Hair follicle dermal papilla cell (primary cell): Measurements from ENCODE around the gene ANXA2. TPM values are rescaled to one million over a fixed set of nuclear protein-coding genes. Genes with fewer than 3 reads are reported as not detected.

ENCODE experiments used
- small RNA-seq: library from RNA; depleted of rRNA; stranded (forward); fragments of <200 nt; gene quantifications from one replicate; pipeline ENCODE3, GENCODE V24; 2012
- total RNA-seq: library from RNA; depleted of rRNA; stranded (reverse); fragments of >200 nt; gene quantifications from 2 replicates; pipeline ENCODE4 v1.2.3, GENCODE V29; 2012

ANXA2 gene
- 2,298 and 2,938 TPM in 2 replicates for total RNA-seq

DNA sequence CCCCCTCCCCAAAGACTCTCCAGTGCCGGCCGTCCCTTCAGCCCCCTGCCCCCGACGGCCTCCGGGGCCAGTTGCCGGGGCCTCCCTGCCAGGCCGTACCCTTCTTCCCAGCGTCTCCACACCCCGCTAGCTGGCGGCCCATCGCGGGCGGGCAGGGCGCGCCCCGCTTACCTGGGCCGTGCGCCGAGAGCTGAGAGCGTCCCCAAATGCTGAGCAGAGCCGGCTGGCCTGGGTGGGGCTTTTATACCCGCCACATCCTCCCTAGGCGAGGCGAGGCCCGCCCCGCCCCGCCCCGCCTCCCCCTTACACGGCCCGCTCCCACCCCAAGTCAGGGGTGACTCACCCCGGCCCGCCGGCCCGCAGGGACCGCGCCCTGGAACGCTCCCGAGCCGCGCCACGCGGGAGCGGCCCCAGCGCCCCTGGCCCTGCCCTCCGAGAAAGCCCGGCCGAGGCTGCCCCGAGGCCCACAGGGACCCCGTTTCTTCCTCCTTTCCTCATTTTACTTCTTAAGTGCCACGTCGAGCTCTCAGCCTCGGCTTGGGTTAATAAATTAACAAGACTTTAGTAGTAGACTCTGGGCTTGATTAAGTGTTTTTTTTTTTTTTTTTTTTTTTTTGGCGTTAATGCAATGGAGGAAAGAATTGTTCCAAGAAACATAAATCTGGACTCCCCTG is at the start of gene ANXA2:
Gene ANXA2 (minus strand): TSS at position 215 of the 674 bp plus-strand sequence. CDS start 11,911 bp downstream, outside the sequence.

Small RNAs within 50 kb of the gene (small RNA-seq; reads per million reads assigned to genes)
- not detected for gene AC087385.3

Other genes starting within 250 kb of the ANXA2 start
- 29.9 and 30.4 TPM in 2 replicates for gene ICE2, start 81.2 kb upstream of the ANXA2 start, total RNA-seq